ENCODE measurements around the gene PERP.

PERP gene

GRCh38 chr6:138101946-138102731 is 5.1 kb downstream of the PERP start:
- Histone ChIP-seq H3K4me3 (ENCODE audit: low read length in 2 of 2) (no peak overlapping the region), H3K9ac (ENCODE audit: low read depth, low read length, poor library complexity) (no peak overlapping the region), H2AFZ (ENCODE audit: low read length) (no peak overlapping the region), H2AK5ac (ENCODE audit: low read depth, low read length) (no peak overlapping the region), H3K27me3 (ENCODE audit: control insufficient read depth in 3 of 3, insufficient read depth in 3 of 3, low read depth in 1 of 3, low read length in 3 of 3) (peaks cover 0 to 30% (median 0%) of the 10 kb centered on the region in 3 experiments), H3K23ac (ENCODE audit: low read depth, low read length, poor library complexity) (no peak overlapping the region), H3K14ac (ENCODE audit: low read length) (no peak overlapping the region), H3K36me3 (replicated peaks in 1 of 2; ENCODE audit: control insufficient read depth in 2 of 2, insufficient read depth in 2 of 2, low read length in 2 of 2) (no peaks in the 10 kb centered on the region), H3K79me1 (ENCODE audit: low read depth, low read length) (peaks cover 4% of the 10 kb centered on the region), H3K4me1 (ENCODE audit: control insufficient read depth in 2 of 2, insufficient read depth in 1 of 2, low read depth in 1 of 2, low read length in 2 of 2) (peaks cover 0 to 2% of the 10 kb centered on the region in 2 donors), H3K4me2 (ENCODE audit: insufficient read depth, low read length, poor library complexity, severe bottlenecking) (no peak overlapping the region), H3K27ac (replicated peaks; ENCODE audit: low read length) (no peak overlapping the region), H2BK120ac (ENCODE audit: low read depth, low read length) (no peak overlapping the region), H2BK12ac (ENCODE audit: low read length) (no peak overlapping the region), H2BK15ac (ENCODE audit: low read length) (no peak overlapping the region), H2BK5ac (ENCODE audit: low read length) (no peak overlapping the region), H4K8ac (ENCODE audit: low read depth, low read length) (no peak overlapping the region), H3K4ac (ENCODE audit: low read length) (no peak overlapping the region), H4K91ac (ENCODE audit: low read depth, low read length, poor library complexity) (no peak overlapping the region), H3K9me3 (replicated peaks in 1 of 2; ENCODE audit: control insufficient read depth in 2 of 2, insufficient read depth in 1 of 2, low read depth in 1 of 2, low read length in 2 of 2) (peaks cover 0 to 2% of the 10 kb centered on the region in 2 donors), H3K18ac (ENCODE audit: low read length) (no peak overlapping the region)
- DNase-seq (ENCODE audit: low spot score): no peak
- no CpG with 5 or more reads among the region's 10 CpGs for WGBS, 2 donors (ENCODE audit: extremely low coverage in 2 of 2, insufficient read length in 2 of 2, insufficient replicate concordance in 1 of 2)

- Histone ChIP-seq H3K4ac (ENCODE audit: low read length) (no peak overlapping the region), H3K9ac (ENCODE audit: low read depth, low read length, poor library complexity) (no peak overlapping the region), H3K27me3 (ENCODE audit: control insufficient read depth in 3 of 3, insufficient read depth in 3 of 3, low read depth in 1 of 3, low read length in 3 of 3) (peaks cover 0 to 7% (median 0%) of the 10 kb centered on the region in 3 experiments), H3K18ac (ENCODE audit: low read length) (no peak overlapping the region), H3K23ac (ENCODE audit: low read depth, low read length, poor library complexity) (no peak overlapping the region), H4K8ac (ENCODE audit: low read depth, low read length) (no peak overlapping the region), H3K79me1 (ENCODE audit: low read depth, low read length) (peaks cover 4% of the 10 kb centered on the region), H2BK5ac (ENCODE audit: low read length) (no peak overlapping the region), H3K27ac (replicated peaks; ENCODE audit: low read length) (no peak overlapping the region), H2BK120ac (ENCODE audit: low read depth, low read length) (no peak overlapping the region), H3K4me1 (ENCODE audit: control insufficient read depth in 2 of 2, insufficient read depth in 1 of 2, low read depth in 1 of 2, low read length in 2 of 2) (peaks cover 0 to 1% of the 10 kb centered on the region in 2 donors), H3K4me3 (ENCODE audit: low read length in 2 of 2) (no peak overlapping the region), H3K4me2 (ENCODE audit: insufficient read depth, low read length, poor library complexity, severe bottlenecking) (no peak overlapping the region), H2AK5ac (ENCODE audit: low read depth, low read length) (no peak overlapping the region), H3K14ac (ENCODE audit: low read length) (no peak overlapping the region), H2BK15ac (ENCODE audit: low read length) (no peak overlapping the region), H2AFZ (ENCODE audit: low read length) (no peak overlapping the region), H4K91ac (ENCODE audit: low read depth, low read length, poor library complexity) (no peak overlapping the region), H3K9me3 (replicated peaks in 1 of 2; ENCODE audit: control insufficient read depth in 2 of 2, insufficient read depth in 1 of 2, low read depth in 1 of 2, low read length in 2 of 2) (peaks cover 0 to 2% of the 10 kb centered on the region in 2 donors), H3K36me3 (replicated peaks in 1 of 2; ENCODE audit: control insufficient read depth in 2 of 2, insufficient read depth in 2 of 2, low read length in 2 of 2) (peaks cover 0 to 3% of the 10 kb centered on the region in 2 donors), H2BK12ac (ENCODE audit: low read length) (no peak overlapping the region)
- DNase-seq (ENCODE audit: low spot score): no peak
- no CpG with 5 or more reads among the region's 5 CpGs for WGBS, 2 donors (ENCODE audit: extremely low coverage in 2 of 2, insufficient read length in 2 of 2, insufficient replicate concordance in 1 of 2)
These were observed 7.4 kb downstream of the PERP start for GRCh38 chr6:138099832-138100231.

- H3K27ac ChIP-seq (replicated peaks; ENCODE audit: low read length): no peak overlapping the region
- no peak overlapping the region for H2BK15ac ChIP-seq (ENCODE audit: low read length)
- no peak for DNase-seq (ENCODE audit: low spot score)
- H2BK12ac ChIP-seq (ENCODE audit: low read length): no peak overlapping the region
- no peak overlapping the region for H3K14ac ChIP-seq (ENCODE audit: low read length)
- H2AK5ac ChIP-seq (ENCODE audit: low read depth, low read length): no peak overlapping the region
- no peak overlapping the region for H3K4ac ChIP-seq (ENCODE audit: low read length)
- no peaks in the 10 kb centered on the region for H3K4me1 ChIP-seq (ENCODE audit: control insufficient read depth in 2 of 2, insufficient read depth in 1 of 2, low read depth in 1 of 2, low read length in 2 of 2)
- H2BK5ac ChIP-seq (ENCODE audit: low read length): no peak overlapping the region
- no peak overlapping the region for H3K9ac ChIP-seq (ENCODE audit: low read depth, low read length, poor library complexity)
- H3K4me2 ChIP-seq (ENCODE audit: insufficient read depth, low read length, poor library complexity, severe bottlenecking): no peak overlapping the region
- no peak overlapping the region for H3K18ac ChIP-seq (ENCODE audit: low read length)
- H4K8ac ChIP-seq (ENCODE audit: low read depth, low read length): no peak overlapping the region
- H3K9me3 ChIP-seq (replicated peaks in 1 of 2; ENCODE audit: control insufficient read depth in 2 of 2, insufficient read depth in 1 of 2, low read depth in 1 of 2, low read length in 2 of 2): peaks cover 0 to 2% of the 10 kb centered on the region in 2 donors
- H3K27me3 ChIP-seq (ENCODE audit: control insufficient read depth in 3 of 3, insufficient read depth in 3 of 3, low read depth in 1 of 3, low read length in 3 of 3): peaks cover 0 to 3% (median 0%) of the 10 kb centered on the region in 3 experiments
- peaks cover 0 to 3% of the 10 kb centered on the region in 2 donors for H3K36me3 ChIP-seq (replicated peaks in 1 of 2; ENCODE audit: control insufficient read depth in 2 of 2, insufficient read depth in 2 of 2, low read length in 2 of 2)
- no CpG with 5 or more reads among the region's 2 CpGs for WGBS, 2 donors (ENCODE audit: extremely low coverage in 2 of 2, insufficient read length in 2 of 2, insufficient replicate concordance in 1 of 2)
- no peak overlapping the region for H3K4me3 ChIP-seq (ENCODE audit: low read length in 2 of 2)
- H3K79me1 ChIP-seq (ENCODE audit: low read depth, low read length): peaks cover 4% of the 10 kb centered on the region
- no peak overlapping the region for H2BK120ac ChIP-seq (ENCODE audit: low read depth, low read length)
- H2AFZ ChIP-seq (ENCODE audit: low read length): no peak overlapping the region
- H4K91ac ChIP-seq (ENCODE audit: low read depth, low read length, poor library complexity): no peak overlapping the region
- no peak overlapping the region for H3K23ac ChIP-seq (ENCODE audit: low read depth, low read length, poor library complexity)
These were observed 8.9 kb downstream of the PERP start for GRCh38 chr6:138098306-138098705.

- H4K8ac ChIP-seq (ENCODE audit: low read depth, low read length): no peak overlapping the region
- H3K4me2 ChIP-seq (ENCODE audit: insufficient read depth, low read length, poor library complexity, severe bottlenecking): no peak overlapping the region
- H3K4ac ChIP-seq (ENCODE audit: low read length): no peak overlapping the region
- H3K4me1 ChIP-seq (ENCODE audit: control insufficient read depth in 2 of 2, insufficient read depth in 1 of 2, low read depth in 1 of 2, low read length in 2 of 2): no peaks in the 10 kb centered on the region
- peaks cover 0 to 6% of the 10 kb centered on the region in 2 donors for H3K36me3 ChIP-seq (replicated peaks in 1 of 2; ENCODE audit: control insufficient read depth in 2 of 2, insufficient read depth in 2 of 2, low read length in 2 of 2)
- H3K9ac ChIP-seq (ENCODE audit: low read depth, low read length, poor library complexity): no peak overlapping the region
- H3K27ac ChIP-seq (replicated peaks; ENCODE audit: low read length): no peak overlapping the region
- WGBS, 2 donors (ENCODE audit: extremely low coverage in 2 of 2, insufficient read length in 2 of 2, insufficient replicate concordance in 1 of 2): no CpG with 5 or more reads among the region's 1 CpG
- H2BK5ac ChIP-seq (ENCODE audit: low read length): no peak overlapping the region
- no peak for DNase-seq (ENCODE audit: low spot score)
- H3K23ac ChIP-seq (ENCODE audit: low read depth, low read length, poor library complexity): no peak overlapping the region
- no peak overlapping the region for H3K18ac ChIP-seq (ENCODE audit: low read length)
- peaks cover 0 to 5% (median 0%) of the 10 kb centered on the region in 3 experiments for H3K27me3 ChIP-seq (ENCODE audit: control insufficient read depth in 3 of 3, insufficient read depth in 3 of 3, low read depth in 1 of 3, low read length in 3 of 3)
- peaks cover 0 to 2% of the 10 kb centered on the region in 2 donors for H3K9me3 ChIP-seq (replicated peaks in 1 of 2; ENCODE audit: control insufficient read depth in 2 of 2, insufficient read depth in 1 of 2, low read depth in 1 of 2, low read length in 2 of 2)
- no peak overlapping the region for H3K14ac ChIP-seq (ENCODE audit: low read length)
- H3K79me1 ChIP-seq (ENCODE audit: low read depth, low read length): peaks cover 4% of the 10 kb centered on the region
- no peak overlapping the region for H4K91ac ChIP-seq (ENCODE audit: low read depth, low read length, poor library complexity)
- H2BK120ac ChIP-seq (ENCODE audit: low read depth, low read length): no peak overlapping the region
- H3K4me3 ChIP-seq (ENCODE audit: low read length in 2 of 2): no peak overlapping the region
- H2BK15ac ChIP-seq (ENCODE audit: low read length): no peak overlapping the region
- no peak overlapping the region for H2AFZ ChIP-seq (ENCODE audit: low read length)
- no peak overlapping the region for H2BK12ac ChIP-seq (ENCODE audit: low read length)
- H2AK5ac ChIP-seq (ENCODE audit: low read depth, low read length): no peak overlapping the region
These were observed 13.0 kb downstream of the PERP start for GRCh38 chr6:138094260-138094659.

Data from neuronal stem cell (in vitro differentiated cells).